WI38 (cell line): ENCODE results near the gene GALNT5.
"Not testable (repeated sequence)": the region's sequence is repeated elsewhere in the genome, so short reads cannot be mapped to it uniquely, and the experiment has no call there.

ENCODE experiments used
- H3K4me3 ChIP-seq: 2 replicates; pipeline ENCODE4 v1.5.1; 2011; ENCODE audit warnings: low read depth, mild to moderate bottlenecking, control low read depth, low read length
- CTCF ChIP-seq: IDR thresholded peaks from 2 replicates; pipeline ENCODE4 v1.5.1; 2012; ENCODE audit warnings: low read depth, mild to moderate bottlenecking, control low read depth, low read length

Gene GALNT5

GRCh38 chr2:157269060-157269459 is 11.6 kb downstream of the GALNT5 start:
- no peak overlapping the region for H3K4me3 ChIP-seq
- TF ChIP-seq CTCF: no peak

GRCh38 chr2:157269922-157270321 is 12.4 kb downstream of the GALNT5 start:
- no peak overlapping the region for H3K4me3 ChIP-seq
- TF ChIP-seq CTCF: no peak

- no peak overlapping the region for H3K4me3 ChIP-seq
- no peak for TF ChIP-seq CTCF
Observed at GRCh38 chr2:157271590-157272203, 14.2 kb downstream of the GALNT5 start.

GRCh38 chr2:157279311-157279710 is 21.8 kb downstream of the GALNT5 start:
- H3K4me3 ChIP-seq: not testable (repeated sequence)

- no peak overlapping the region for H3K4me3 ChIP-seq
- TF ChIP-seq CTCF: no peak
Observed at GRCh38 chr2:157281316-157281715, 23.8 kb downstream of the GALNT5 start.

GRCh38 chr2:157283468-157283867 is 26.0 kb downstream of the GALNT5 start:
- TF ChIP-seq CTCF: no peak
- H3K4me3 ChIP-seq: no peak overlapping the region

GRCh38 chr2:157287160-157287559 is 29.7 kb downstream of the GALNT5 start:
- H3K4me3 ChIP-seq: no peak overlapping the region
- TF ChIP-seq CTCF: no peak

GRCh38 chr2:157290525-157290924 is 33.0 kb downstream of the GALNT5 start:
- TF ChIP-seq CTCF: no peak

More at GRCh38 chr2:157290525-157290924, 33.0 kb downstream of the GALNT5 start:
- H3K4me3 ChIP-seq: no peak overlapping the region
